HG03060 (cell line): ENCODE data around the gene GNPAT.

ENCODE experiments used
- ATAC-seq: cut with Tn5 transposase; IDR thresholded peaks from one replicate; pipeline ENCODE4 v1.9.1; 2021; ENCODE audit warnings: low read depth, moderate number of reproducible peaks; ENCODE audit not compliant: unreplicated experiment

The GNPAT gene

DNA sequence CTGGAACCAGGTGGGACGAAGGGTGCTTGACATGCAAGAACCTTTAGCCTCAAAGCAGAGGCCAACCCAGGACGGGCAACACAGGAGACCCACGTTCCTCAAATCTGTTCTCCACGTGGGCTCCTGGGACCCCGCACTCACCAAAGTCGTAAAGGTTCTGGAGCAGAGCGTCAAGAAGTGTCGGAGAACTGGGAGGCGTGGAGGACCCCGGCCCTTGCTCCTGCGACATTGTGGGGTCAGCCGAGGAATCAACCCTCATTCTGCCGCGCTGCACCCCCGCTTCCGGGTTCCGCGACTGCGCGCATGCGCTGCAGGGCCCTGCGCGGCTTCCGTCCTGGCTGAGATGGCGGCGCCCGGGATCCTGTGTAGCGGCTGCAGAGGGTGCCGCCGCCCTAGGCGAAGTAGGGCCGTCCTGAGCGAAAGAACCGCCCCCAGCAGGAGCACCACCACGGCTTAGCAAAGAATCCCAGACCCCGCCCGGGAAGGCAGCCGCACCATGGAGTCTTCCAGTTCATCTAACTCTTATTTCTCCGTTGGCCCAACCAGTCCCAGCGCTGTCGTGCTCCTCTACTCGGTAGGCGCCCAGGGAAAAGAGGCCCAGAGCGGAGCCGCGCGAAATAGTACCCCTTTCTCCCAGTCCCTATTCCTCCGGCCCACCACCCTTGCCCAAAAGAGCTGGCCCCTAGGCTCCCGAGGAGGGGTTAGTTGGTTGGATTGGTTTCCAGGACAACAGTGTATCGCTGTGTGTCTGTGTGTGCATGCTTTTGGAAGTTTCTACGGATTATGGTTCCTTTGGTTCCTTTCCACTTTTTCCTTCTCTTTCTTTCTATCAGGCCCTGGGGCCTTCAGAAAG lies at the start of gene GNPAT:
TSS of gene GNPAT (plus strand) at position 330 of the 853 bp plus-strand sequence. CDS start at position 497, 167 bp downstream.
- peak; percentile 71 for ATAC-seq

DNA sequence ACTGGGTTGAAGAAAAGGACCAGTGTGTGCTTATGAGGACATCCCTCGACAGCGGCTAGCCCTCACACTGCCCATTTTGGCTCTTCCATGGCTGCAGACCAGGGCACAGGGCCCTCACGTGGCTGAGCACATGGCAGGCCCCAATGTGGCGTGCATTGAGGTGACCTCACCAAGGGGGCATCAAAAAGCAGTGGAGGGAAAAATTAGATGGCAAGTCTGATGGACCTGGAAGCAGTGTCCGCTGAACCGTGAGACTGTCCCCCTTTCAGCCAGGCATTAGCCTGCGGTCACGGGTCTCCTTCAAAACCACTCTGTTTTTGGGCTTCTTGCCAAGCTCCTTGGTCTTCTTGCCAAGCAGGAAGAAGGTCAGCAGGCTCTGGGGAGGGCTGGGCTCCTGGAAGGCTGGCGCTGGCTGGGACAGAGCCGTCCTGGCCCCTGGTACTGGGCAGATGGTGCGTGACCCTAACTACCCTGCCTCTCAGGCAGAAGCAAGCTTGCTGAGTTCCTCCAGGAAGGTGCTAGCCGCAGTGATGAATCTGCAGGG lies 48.3 kb upstream of the GNPAT start:
- no peak for ATAC-seq

DNA sequence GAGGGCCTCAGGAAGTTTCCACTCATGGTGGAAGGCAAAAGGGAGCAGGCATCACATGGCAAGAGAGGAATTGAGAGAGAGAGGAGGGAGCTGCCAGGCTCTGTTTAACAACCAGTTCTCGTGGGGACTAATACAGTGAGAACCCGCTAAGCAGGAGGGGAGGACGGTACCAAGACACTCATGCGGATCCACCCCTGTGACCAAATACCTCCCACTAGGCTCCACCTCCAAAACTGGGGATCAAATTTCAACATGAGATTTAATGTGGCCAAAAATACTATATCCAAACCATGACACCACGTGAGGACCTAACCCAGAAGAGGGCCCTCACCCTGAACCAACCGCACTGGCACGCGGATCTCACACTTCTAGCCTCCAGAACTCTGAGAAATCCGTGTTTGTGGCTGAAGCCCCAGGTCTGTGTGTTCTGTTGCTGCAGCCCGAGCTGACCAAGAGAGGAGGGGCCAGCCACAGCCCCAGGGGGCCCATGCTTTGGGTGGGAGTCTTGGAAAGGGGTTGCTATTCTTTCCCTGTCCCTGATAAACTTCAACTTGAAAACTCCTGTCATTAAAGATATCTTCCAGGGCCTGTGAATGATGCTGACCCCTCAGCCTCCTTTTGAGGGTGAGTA lies 47.2 kb upstream of the GNPAT start:
- ATAC-seq = no peak

DNA sequence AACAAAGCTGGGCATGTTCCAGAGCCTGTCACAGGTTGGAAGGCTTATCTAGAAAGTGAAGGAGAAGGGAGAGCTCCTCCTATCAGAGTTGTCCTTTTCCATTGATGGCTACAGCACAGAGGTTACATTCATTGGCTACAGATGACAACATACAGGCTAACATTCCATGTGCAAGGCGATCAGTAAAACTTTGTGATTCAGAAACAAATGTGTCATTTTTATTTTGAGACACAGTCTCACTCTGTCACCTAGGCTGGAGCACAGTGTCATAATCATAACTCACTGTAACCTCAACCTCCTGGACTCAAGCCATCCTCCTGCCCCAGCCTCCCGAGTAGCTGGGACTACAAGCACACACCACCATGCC lies 46.6 kb upstream of the GNPAT start:
- no peak for ATAC-seq

DNA sequence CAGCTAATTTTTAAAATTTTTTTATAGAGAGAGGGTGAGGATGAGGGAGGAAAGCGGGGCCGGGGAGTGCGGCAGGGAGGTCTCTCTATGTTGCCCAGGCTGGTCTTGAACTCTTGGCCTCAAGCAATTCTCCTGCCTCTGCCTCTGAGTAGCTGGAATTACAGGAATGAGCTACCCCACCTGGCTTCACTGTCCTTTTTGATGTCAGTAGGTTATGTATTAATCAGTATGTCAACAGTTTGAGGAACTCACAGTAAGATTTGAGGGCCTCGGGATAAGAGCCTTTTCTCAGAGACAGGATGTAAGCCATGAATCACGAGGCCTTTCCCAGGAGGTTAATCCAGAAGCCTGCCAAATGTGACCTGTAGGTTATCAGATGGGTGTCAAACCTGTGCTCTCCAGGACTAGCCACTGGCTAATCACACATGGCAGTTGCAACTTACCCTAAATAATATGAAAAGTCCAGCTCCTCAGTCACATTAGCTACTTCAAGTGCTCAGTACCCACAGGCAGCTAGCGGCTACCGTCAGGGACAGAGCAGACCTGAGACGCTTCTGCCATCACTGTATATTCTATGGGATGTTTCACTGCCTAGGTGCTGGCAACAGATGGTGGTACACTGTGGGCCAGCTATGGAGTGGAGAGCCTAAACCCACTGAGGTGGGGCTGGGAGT lies 46.0 kb upstream of the GNPAT start:
- ATAC-seq = no peak

DNA sequence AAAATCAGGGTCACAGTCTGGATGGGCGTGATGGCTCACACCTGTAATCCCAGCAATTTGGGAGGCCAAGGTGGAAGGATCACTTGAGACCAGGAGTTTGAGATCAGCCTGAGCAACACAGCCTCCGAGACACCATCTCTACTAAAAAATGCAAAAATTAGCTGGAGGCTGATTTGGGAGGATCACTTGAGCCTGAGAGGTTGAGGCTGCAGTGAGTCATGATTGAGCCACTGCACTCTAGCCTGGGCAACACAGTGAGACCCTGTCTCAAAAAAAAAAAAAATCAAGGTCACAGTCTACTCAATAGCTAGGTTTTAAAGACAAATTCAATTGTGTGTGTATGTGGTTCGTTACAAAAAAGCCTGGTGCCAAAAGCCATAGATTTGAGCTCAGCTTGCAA lies 44.7 kb upstream of the GNPAT start:
- ATAC-seq = no peak

DNA sequence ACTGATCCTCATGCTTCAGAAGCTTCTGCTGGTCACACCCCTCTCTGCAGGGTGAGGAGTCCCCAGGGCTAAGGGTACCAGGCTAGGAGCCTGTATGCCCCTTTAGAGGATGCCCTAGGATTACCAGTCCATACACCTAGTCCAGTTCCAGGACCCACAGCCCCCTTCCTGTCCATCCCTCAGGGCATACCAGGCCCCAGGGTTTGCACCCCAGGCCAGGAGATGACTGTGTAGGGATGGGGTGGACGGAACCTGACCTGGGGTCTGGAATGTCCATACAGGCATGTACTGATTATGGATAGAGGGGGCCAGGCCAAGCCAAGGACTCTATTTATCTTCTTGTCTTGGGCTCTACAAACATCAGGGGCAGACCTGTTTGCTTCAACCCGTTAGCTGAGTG lies 44.3 kb upstream of the GNPAT start:
- ATAC-seq = no peak

DNA sequence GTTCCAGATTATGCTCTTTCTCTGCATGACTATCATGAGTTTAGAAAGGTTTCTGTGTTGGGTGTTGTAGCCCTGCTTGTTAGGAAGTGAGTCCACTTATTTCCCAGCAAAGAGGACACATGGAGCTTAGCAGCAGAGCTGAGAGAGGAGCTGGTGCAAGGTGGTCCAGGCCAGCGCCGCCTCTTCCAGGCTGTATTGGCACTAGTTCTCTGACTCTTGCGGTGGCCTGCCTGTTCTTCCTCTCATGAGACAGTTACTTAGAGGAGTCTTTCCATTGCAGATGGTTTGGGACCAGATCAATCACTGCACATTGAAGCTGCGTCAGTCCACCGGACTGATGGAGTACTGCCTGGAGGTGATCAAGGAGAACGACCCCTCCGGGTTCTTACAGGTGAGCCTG lies 41.1 kb upstream of the GNPAT start:
- no peak for ATAC-seq

DNA sequence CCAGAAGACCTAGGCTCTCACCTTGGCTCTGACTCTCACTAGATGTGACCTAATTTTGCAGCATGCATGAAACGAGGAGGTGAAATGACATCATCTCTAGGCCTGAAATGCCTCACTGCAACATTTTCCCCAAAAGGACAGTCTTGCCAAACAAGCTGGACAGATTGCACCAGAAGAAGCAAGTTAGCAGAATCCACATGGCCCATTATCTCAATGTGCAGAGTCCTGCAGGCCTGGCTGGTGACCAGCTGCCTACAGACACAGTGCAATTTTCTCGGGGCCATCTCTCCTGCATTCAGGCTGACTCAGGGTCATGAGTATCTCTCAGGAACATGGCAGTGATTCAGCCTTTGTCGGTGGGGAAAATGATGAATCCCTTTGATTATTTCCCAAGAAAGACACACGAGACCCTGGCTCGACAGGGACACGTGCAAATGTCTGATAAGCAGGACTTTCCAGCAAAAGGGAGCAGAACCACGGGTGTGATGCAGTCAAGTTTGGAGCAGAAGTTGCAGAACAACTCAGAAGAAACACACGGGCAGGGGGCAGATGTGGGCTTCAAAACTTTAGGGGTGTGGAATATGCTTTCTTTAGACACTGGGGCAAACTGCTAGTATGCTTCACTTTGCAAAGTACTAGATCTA lies 40.5 kb upstream of the GNPAT start:
- ATAC-seq = no peak

DNA sequence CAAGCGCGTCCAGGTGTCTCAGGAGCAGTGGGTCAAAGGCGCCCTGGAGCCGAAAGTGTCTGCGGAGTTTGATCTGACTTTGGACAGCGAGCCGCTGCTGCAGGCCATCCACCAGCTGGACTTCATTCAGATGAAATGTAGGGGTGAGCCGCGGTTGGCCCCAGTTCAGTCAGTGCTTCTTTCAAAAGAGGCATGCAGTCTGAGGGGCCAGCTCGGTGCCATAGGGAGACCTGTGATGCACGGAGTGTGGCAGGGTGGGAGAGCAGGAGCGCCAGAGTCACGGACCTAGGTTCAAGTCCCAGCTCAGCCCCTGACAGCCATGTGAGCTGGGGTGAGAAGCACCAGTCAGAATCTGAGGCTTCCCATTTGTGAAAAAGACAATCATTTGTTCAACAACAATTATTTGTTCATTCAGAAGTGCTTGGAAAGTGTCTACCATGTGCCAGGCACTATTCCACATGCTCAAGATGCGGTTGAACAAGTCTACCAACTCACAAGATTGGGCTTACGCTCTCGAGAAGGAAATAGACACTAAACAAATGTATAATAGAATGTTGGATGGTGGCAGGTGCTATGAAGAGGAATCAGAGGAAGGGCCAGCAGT lies 39.5 kb upstream of the GNPAT start:
- ATAC-seq = no peak

DNA sequence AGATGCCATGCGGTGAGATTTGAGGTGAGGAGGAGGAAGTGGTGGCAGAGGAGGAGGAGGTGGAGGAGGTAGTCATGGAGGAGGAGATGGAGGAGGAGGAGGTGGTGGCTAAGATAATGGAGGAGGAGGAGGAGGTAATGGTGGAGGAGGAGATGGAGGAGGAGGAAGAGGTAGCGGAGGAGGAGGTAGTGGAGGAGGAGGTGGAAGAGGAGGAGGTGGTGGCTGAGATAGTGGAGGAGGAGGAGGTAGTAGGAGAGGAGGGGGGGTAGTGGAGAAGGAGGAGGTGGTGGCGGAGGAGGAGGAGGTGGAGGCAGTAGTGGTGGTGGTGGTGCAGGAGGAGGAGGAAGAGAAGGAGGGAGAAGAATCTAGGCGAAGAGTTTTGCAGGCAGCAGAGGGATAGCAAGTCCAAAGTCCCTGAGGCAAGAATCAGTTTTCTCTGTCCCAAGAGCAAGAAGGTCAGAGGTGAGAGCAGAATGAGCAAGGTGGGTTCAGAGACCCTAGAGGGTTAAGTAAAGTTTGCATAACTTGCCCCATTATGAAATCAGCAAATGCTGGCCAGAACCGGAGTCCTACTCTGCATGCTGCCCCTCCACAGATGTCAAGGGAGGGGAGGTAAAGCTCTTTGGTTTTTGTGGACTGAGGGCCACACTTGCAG lies 38.9 kb upstream of the GNPAT start:
- no peak for ATAC-seq

DNA sequence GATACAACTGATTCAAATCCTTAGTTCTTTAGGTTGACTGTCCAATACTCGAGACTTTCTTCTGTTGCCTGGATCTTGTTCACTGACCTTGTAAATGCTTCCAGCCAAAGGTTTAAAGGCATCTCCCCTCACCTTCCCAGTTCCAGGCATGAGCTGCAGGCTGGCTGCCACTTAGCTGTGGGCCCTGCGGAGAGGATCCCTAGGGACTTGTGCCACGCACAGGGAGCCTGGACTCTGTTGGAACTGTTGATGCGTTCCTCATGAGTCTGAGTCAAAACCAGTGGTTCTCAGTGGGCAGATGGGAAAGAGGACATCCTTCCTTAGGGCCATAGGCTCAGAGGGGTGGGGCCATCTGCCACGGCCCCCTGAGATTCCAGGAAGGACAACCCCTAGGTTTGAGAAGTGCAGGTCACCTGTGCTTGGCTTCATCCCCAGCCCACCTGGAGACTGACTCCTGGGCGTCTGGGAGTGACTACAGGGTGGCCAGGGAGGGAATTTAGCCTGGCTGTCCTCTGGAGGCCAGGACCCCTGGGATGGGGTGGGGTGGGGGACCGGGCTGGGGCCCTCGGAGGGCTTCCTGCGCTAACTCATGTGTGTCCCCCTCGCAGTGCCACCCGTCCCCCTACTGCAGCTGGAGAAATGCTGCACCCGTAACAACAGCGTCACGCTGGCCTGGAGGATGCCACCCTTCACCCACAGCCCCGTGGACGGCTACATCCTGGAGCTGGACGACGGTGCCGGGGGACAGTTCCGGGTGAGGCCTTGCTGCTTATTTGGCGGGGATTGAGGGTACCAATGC lies 37.6 kb upstream of the GNPAT start:
- no peak for ATAC-seq

DNA sequence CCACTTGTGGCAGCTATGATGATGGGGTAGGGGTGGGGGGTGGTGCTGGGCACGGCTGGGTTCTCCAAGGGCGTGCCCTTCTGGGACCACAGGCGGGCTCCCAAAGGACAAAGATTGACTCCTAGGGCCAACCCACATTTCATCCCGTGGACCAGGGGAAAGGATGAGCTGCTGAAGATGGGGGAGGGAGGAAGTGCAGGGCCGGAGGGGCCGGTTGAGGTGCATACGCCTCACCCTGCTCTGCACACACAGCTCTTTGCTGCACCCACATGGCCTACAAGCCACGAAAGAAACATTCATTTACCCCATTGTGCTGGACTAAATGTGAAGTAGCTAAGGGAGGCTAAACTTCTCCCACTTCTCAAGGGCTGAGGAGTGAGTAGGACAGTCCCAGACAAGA lies 34.2 kb upstream of the GNPAT start:
- ATAC-seq = no peak

DNA sequence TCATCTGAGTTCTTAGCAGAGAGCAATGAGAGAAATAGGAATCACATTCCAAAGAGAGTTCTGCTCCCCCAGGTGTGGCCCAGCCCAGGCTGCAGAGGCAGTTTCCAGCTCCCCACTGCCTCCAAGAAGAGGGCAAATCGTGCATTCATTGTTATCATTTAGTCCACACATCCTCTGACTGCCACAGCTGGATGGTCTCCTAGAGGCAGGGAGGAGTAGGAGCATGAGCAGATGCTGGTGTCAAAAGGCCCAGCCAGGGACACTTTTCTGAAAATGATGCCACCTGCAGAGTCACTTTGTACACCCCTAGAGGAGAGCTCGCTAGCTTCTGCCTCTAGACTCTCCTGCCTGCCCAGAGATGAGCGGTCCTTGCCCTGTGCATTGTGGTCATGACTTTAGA lies 33.6 kb upstream of the GNPAT start:
- ATAC-seq = no peak

DNA sequence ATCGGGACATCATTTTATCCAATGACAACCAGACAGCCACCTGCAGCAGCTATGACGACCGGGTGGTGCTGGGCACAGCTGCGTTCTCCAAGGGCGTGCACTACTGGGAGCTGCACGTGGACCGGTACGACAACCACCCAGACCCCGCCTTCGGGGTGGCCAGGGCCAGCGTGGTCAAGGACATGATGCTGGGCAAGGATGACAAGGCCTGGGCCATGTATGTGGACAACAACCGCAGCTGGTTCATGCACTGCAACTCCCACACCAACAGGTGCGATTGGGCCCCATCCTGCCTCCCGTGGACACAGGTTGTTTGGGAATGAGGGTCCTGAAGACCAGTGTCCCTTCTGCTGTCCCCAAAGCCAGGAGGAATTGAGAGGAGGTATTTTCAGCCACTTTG lies 32.0 kb upstream of the GNPAT start:
- no peak for ATAC-seq

DNA sequence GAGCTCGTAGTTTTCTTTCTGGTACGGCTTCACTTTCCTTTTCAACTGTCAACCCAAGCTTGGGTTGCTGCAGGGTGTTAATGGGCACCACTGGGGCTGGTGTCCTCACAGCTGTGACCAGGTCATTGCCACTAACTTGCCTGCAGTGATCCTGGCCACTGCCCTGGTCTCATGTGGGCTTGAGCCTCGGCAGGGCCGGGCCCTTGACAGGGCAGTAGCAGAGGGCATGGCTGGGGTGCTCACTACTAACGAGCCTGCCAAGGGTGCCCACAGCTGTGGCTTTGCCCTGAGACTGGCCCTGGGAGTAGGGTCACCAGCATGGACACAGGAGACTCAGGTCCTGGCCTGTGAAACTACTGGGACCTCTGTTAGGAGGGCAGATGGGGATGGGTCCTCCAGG lies 31.5 kb upstream of the GNPAT start:
- no peak for ATAC-seq

DNA sequence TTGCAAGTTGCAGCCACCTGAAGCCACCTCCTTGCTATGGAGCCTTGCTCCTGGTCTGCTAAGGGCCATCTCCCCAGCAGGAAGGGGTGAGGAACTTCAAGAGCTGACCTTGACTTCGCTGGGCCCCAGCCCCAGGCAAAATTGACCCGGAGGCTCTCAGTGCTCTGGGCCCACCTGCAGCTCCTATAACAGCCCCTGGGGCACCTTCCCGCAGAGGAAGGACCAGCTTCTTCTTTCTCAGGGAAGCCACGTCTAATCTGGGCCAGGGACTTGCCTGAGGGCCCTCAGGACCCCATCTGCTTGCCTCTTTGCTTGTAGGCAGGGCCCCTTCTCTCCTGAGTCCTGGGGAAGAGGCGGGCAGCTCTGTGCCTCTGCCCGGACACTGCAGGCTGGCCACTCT lies 30.9 kb upstream of the GNPAT start:
- ATAC-seq = no peak

DNA sequence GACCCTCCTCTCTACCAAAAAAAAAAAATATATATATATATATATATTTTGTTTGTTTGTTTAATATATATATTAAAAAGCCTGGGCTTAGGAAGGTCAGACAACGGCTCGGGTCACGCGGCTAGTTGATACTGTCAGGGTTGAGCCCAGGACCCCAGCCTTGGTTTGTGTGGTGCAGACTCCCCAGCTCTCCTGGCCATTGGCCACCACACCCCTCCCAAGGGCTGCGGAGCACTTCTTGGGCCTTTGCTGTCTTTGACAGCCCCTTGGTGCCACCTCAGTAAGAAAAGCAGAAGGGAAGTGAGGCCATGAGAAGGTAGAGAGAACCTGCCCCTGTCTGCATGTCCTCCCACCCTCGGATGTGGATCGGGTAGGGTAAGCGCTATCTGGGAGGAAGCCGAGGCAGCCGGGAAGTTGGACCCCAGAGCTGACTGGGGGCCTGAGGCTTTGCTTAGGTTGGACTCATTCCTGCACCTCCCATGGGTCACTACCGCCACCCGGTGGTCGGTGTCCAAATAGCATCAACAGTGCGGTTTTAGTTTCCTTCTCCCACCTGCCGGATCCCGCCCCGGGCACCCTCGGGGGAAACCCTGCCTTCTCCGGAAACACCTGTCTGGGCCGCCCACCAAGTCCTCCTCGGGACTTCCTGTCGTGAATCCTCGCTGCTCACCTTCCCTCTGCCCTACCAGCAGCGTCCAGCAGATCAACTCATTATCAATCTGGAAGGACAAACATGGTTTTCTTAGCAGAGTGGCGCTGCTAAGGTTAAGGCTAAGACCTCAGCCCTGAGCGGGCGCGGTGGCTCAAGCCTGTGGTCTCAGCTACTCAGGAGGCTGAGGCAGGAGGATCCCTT lies 29.8 kb upstream of the GNPAT start:
- peak; percentile 87 for ATAC-seq
